ENCODE results near the gene STAG2.

Gene STAG2

DNA sequence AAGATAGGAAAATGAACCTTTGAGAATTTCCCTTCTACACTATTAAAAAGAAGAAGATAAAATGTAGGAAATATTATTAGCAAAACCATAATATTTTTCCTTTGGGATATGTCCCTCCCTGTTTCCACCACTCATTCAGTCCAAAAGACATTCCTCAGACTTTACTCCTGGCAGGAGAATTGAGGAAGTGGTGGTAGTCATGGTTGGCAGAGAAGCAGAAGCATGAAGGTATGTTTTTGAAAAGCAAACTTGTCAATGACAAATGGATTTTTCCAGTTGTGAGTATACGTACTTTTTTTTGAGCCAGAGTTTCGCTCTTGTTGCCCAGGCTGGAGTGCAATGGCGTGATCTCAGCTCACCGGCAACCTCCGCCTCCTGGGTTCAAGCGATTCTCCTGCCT is 13.7 kb downstream of the STAG2 start:
- DNase-seq (ENCODE audit: low spot score): no peak

DNA sequence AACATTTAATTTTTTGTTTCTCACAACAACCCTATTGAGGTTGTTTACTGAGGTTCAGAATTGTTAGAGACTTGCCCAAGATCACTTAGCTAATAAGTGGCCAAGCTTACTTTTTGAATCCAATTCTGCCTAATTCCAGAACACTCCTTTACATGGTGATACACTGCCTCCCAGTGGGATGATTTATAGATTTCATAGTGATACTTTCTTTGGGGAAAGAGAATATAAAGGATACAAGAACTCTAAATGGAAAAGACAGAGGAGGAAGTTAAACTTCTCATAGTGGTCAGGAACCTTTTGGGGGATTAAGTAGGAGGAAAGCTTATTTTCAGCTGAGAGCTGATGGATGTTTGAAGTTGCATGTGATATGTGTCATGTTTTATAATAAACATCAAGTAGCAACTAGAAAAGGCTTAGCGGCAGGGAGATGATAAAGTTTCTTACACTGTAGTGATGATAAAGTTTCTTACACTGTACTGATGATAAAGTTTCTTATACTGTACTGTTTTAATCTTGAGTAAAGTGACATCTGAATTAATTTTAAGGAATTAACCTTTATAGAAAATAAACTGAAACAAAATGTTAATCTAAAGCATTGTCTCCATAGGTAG is 15.3 kb downstream of the STAG2 start:
- DNase-seq (ENCODE audit: low spot score): peak; percentile 5

DNA sequence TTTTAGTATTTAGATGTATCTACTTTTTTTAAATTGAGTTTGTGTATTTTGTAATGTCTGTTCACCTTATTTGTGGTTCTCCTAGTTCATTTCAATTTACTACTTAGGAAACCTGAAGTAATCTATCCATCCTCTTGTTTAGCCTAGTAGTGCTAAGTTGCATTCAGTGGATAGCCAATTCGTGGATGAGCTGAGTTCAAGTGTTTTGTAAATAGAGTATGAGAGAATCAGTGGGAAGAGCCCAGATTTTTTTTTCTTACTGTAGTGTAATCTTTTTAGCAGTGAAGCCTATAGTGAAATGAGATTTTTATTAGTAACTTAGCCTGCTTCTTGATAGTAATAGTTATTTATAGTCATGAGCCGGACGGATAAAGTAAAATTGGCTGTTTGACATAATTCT is 21.7 kb downstream of the STAG2 start:
- DNase-seq (ENCODE audit: low spot score): no peak

DNA sequence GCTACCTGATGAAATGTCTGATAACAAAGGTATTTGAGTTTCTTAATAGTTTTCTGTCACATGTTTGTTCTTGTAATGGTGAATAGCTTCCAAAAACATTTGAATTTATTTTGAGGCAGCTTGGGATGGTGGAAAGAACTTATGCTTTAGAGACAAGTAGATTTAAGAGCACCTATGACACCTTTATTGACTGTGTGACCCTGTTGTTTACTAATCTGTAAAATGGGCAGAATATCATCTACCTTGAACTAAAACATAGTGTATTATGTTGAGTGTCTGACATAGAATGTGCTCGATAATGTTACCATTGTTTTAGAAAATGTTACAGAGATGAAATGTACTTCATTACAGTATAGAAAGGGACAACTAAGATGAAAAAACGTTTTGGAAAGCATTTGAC is 24.9 kb downstream of the STAG2 start:
- no peak for DNase-seq (ENCODE audit: low spot score)

DNA sequence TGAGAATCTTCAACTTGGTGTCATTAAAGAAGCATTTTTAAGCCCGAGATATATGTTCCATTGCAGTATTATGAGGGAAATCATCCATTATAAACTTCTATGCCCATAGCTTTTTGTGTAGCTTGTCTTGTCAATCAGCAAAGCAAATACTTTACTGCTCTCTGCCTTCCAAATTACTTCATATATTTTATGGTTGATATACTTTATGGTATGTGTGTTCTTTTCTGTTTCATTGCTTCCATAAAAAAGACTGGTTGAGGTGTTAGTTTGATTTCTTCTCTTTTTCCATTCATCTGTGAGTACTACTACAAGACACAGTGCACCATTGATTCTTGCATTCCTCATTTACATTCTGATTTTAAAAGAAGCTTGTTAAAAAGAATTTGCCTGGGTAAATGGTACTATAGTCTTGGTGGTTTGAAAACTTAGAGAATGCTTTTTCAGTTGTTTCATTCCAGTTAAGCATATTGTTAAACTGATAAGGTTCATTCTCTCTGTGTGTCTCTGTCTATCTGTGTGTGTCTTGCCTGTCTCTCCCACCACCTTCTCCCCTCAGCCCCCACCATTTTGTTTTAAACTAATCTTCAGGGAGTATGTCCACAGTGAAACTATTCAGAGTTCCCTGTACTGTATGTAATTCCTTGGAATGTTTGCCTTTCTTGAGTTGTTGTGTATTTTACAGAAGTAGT is 27.1 kb downstream of the STAG2 start:
- no peak for DNase-seq (ENCODE audit: low spot score)

DNA sequence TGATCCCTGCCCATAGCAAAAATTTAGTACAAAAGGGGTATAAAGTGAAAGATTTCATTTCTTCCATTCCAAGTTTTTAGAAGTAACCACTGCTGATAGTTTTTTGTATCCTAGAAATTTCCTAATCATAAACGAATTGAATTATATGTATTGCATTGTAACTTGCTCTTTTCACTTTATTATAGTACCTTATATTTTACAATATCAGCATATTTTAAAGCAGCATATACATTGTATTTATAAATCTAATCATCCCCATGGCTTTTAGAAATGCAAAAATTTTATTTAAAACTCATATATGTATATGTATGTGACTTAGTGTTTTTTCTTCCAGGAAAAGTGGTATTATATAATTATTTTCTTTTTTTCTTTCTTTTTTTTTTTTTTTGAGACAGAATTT is 27.7 kb downstream of the STAG2 start:
- no peak for DNase-seq (ENCODE audit: low spot score)

DNA sequence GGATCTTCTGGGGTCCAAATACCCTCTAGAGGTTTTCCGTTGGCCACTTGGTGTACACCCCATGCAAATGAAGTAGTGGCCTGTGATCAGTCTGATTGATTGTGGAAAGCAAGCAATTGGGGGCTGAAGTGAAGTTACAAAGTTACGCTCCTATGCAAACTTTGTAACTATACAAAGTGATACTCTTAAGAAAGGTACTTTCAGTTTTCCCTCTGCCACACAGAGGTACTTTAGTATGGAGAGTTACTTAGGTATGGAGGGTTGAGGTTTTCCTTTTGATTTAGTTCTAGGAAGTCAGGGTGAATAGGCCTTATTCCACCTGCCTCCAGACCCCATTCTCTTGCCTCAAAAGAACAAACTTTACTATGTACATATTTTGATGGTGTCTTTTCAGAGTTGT is 28.7 kb downstream of the STAG2 start:
- no peak for DNase-seq (ENCODE audit: low spot score)

DNA sequence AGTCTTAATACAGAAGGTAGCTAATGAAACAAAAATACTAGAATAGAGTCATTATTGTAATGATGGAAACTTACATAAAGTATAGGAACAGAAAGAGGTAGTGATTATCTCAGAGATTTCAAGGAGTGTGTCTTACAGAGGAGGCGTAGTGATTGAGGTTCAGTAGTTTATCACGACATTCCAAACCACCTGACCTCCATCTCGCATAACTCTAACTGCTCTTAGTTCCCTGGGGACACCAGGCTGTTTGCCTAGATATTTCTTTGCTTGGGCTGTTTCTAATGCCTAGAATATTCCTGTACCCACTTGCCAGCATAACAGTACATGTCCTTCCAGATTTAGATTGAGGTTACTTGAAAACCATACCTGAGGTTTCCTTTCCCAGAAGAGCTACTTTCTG is 29.1 kb downstream of the STAG2 start:
- no peak for DNase-seq (ENCODE audit: low spot score)

DNA sequence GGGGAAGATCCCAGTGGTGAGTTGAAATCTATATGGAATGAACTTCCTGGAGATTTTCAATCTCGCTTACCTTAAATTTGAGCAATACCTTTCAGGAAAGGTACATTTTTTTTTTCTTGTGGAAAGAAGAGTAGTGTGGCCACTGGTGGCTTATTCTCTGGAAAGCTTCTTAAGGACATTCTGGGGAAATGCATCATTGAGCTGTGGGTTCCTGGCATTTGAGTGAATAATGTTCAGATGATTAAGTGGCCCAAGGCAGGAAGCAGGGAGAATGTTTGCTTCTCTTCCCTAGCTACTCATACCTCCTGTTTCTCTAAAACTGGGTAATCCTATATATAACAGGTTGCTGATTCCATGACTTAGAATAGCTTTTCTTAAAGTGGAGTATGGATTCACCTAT is 31.8 kb downstream of the STAG2 start:
- no peak for DNase-seq (ENCODE audit: low spot score)

DNA sequence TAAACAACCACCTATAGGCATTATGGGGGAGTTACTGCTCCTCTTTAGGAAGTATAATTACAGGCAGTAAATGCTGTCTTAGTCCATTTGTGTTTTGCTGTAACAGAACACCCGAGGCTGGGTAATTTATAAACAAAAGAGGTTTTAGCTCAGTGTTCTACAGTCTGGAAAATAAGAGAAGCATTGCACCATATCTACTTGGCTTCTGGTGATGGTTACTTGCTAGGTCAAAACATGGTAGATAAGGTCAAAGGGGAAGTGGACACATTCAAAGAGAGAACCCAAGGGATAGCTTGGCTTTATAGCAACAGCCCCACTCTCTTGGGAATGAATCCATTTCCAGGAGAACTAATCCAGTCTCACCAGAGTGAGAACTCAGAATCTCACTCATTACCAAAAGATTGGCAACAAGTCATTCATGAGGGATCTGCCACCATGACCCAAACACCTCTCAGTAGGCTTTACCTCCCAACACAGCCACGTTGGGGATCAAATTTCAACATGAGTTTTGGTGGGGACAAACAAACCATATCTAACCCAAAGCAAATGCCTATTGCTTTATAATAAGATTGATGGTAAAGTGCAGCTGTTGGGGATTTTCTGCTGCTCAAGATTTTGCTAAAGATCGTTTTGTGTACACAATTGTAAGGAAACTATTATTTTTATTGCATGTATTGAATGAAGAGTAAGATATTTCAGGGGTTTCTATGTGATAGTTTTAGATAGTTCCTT is 32.6 kb downstream of the STAG2 start:
- no peak for DNase-seq (ENCODE audit: low spot score)

DNA sequence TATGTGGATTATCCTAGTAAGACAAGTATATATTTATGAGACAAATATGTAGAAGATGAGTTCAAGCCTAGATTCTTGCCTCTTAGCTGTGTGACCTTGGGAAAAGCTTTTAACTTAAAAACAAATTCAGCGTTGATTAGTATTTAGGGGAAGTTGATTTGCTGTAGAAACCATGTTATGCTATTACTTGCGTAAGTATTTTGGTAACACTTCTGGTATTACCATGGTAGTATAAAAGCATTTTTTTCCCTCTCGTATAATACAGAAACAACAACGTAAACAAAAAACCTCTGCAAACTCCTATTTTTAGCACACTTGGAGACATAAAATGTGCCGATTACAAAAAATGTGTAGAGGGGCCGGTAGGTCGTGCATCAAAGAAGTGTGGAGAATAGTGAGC is 33.2 kb downstream of the STAG2 start:
- no peak for DNase-seq (ENCODE audit: low spot score)

DNA sequence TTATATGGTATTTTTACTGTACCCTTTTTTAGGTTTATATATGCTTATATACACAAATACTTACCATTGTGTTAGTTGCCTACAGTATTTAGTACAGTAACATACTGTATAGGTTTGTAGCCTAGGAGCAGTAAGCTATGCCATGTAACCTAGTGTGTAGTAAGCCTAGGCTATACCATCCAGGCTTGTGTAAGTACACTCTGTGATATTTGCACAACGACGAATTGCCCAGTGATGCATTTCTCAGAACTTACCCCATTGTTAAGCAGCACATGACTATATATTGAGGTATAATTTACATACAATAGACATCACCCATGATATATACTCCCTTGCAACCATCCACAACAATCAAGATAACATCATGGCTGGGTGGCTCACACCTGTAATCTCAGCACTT is 40.1 kb downstream of the STAG2 start:
- DNase-seq (ENCODE audit: low spot score): no peak

DNA sequence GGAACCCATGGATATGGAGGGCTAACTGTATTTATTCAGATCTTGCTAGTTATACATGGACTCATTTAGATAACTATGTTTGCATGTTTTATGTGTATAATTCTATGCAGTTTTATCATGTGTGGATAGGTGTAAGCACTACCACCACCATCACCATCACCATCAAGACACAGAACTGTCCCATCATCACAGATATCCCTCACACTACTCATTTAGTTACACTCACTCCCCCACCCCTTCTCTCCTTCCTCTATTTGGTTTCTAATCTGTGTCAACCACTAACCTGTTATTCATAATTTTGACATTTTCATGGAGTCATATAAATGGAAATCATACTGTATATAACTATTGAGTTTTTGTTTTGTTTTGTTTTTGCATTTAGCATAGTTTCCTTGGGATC is 43.7 kb downstream of the STAG2 start:
- DNase-seq (ENCODE audit: low spot score): no peak

DNA sequence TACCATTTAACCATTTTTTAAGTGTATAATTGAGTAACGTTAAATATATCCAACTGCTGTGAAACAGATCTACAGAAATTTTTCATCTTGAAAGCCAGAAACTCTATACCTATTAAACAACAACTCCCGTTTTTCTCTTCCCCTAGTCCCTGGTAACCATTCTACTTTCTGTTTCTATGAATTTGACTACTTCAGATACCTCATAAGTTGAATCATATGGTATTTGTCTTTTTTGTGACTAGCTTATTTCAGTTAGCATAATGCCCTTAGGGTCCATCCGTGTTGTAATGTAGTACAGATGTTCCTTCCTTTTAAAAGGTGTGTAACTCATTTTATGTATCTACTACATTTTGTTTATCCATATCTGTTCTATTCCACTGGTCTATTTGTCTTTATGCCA is 48.7 kb downstream of the STAG2 start:
- DNase-seq (ENCODE audit: low spot score): no peak

DNA sequence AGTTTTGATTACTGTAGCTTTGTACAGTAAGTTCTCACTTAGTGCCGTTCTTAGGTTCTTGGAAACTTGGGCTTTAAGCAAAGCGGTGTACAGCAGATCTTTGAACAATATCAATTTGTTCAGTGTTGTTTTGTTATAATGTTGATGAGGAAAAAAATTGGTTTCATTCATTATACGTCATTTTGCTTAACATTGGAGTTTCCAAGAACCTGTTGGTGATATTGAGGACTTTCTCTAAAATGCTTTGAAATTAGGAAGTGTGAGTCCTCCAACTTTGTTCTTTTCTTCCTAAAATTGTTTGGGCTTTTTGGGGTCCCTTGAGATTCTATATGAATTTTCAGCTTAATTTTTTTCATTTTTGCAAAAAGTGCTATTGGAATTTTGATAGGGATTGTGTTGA is 49.1 kb downstream of the STAG2 start:
- no peak for DNase-seq (ENCODE audit: low spot score)

DNA sequence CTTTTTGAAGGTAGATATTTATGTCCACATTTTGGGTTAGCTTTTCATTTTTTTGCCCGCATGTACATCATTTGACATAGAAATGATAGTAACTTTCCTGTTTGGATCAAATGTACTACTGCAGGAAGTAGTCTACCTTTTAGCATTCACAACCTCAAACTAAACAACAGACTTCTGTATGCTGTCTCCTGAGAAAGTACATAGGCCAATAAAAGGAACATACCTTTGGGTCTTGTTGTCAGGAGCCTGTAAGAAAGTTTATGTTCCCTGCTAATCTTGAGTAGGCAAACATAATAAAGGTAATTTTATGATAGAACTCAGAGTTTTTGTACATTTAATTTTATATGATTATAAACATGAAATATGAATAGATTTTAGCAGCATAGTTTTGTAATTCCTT is 54.2 kb downstream of the STAG2 start:
- DNase-seq (ENCODE audit: low spot score): no peak

DNA sequence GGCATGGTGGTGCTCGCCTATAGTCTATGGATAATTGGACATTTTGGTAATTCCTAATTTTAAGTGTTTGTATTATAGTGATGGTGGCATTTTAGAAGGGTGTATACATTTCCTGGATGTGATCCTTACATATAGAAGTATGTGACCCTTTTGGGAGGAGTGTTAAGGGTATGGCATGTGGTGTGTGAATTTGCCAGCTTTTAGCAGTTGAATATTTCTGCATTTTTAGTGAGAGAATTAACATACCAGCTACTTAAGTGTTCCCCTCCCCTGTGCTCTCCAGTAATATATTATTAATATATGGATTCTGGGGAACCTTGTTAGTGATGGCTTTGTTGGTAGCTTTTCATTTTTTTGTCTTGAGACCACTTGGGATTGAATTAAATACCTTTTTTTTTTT is 55.3 kb downstream of the STAG2 start:
- no peak for DNase-seq (ENCODE audit: low spot score)

DNA sequence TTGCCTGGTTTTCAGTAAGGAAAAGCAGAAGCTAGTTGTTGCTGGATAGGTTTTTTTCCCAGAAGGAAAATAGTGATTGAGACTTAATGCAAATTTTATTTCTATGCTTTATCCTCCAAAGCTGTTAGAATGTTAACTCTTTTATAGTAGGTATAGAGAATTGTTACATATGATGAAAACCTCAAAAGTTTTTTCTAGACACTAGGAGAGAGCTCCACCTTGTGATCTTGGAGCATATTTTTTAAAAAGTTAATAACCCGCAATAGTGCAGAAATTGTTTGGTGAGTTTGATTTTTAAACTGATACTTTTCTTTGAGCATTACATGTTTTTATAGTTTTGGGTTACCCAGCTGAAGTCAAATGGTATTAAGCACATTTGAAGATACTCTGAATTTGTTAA is 56.5 kb downstream of the STAG2 start:
- no peak for DNase-seq (ENCODE audit: low spot score)

DNA sequence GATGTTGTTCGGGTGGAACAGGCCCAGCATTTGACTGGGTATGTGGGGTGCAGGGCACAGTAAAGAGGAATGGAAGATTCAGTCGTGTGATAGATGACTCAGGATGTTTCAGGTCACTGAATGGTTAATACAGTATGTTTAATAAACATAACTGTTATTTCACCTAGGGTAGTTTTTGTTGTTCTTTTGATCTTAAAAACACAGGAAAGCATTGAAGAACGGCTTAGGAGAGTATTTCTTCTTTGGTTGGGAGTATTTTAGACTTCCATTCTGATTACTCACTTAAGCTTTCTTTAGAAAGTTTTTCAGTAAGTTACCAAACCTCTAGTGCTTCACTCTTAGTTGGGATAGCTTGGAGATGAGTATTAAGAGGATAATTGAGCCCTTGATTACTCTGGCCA is 62.3 kb downstream of the STAG2 start:
- DNase-seq (ENCODE audit: low spot score): no peak

DNA sequence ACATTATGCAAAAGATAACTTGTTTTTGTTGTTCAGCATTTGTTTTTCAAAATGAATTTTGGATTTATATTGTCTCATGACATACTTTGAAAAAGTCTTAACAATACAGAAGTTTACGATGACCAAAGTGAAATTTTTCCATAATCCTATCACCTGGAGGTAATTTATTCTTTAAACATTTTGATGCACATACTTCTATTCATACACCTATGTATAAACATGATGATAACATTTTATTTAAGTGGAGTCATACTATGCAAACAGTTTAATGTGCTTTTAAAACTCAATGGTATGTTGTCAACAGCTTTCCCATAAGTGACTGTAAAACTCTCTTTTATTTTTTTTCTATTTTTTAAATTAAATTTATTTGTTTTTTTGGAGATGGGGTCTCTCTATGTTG is 65.0 kb downstream of the STAG2 start:
- DNase-seq (ENCODE audit: low spot score): no peak

DNA sequence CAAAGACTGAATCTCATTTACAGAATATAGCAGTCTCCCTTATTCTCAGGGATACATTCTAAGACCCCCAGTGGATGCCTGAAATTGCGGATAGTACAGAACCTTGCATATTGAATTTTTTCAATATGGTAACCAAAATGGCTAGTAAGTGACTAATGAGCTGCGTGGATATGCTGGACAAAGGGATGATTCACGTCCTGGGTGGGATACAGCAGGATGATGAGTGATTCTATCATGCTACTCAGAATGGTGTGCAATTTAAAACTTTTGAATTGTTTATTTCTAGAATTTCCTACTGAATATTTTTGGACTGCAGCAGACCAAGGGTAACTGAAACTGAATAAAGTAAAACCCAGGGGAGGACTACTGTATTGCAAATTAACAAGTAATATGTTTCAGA is 66.7 kb downstream of the STAG2 start:
- DNase-seq (ENCODE audit: low spot score): no peak

DNA sequence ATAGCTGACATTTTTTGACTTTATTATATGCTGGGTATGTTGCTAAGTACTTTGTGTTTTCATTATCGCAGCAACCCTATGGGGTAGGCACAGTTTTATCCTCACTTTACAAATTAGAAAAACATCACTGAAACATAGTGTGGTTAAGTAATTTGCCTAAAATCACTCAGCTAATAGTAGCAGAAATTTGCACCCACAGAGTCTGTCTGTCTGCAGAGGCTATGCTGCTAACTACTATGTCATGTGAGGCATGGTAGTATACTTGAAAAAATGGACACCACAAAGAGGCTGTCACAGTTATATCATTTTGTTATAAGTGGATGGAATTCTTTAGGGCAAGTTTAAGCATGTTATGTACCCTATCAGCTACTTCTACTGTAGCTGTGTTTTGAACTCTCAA is 69.0 kb downstream of the STAG2 start:
- DNase-seq (ENCODE audit: low spot score): no peak

DNA sequence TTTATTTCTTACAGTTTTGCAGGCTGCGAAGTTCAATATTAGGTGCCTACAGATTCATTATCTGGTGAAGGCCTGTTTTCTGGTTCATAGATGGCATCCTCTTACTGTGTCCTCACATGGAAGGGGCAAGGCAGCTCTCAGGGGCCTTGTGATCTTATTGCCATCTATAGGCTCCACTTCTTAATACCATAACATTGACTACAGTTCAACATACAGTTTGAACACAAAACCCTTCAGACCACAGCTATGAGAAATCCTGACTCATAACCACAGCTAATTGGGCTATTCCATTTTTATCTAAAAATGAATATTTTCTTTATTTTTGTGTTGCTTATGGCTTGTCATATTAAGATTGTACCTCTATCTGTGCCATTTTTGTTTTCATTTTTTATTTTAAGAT is 72.3 kb downstream of the STAG2 start:
- no peak for DNase-seq (ENCODE audit: low spot score)

DNA sequence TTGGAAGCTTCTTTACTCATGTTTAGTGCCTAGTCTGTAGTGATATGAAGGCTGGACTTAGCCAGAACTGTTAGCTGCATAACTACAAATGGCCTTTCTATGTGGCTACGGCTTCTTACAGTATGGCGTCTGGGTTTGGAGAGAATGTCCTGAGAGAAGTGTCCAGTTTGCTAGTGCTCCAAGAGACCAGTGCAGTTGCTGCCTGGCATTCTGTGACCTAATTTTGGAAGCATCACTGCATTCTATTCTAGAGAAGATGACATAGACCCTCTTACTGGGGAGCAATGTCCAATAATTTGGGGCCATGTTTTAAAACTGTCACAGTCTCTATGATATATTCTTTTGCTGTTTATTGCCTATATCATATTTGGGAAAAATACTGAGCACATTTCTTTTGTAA is 74.2 kb downstream of the STAG2 start:
- DNase-seq (ENCODE audit: low spot score): no peak
